ENCODE measurements around the gene SYCP2L.

The SYCP2L gene

DNA sequence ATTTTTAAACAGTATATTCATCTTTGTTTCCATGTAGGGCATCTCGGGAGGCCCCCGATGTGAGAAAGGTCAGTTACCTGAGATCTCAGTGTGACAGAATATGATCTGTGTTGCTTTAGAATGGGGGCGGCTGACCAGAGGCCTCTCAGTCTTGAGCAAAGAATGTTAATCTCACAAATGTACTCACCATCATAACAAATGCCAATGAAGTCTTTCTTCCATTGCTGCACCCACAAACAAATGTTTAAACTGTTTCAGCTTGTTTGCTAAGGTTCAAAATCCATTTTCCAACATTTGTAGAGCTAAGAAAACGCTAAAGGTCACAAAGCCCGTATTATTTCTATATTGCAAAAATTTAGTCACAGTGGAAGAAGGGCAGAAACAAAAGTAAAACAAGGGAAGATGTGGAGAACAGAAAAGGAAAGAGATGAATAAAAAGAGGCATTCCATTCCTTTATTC, 125.5 kb downstream of the SYCP2L start:
- no peak for DNase-seq

DNA sequence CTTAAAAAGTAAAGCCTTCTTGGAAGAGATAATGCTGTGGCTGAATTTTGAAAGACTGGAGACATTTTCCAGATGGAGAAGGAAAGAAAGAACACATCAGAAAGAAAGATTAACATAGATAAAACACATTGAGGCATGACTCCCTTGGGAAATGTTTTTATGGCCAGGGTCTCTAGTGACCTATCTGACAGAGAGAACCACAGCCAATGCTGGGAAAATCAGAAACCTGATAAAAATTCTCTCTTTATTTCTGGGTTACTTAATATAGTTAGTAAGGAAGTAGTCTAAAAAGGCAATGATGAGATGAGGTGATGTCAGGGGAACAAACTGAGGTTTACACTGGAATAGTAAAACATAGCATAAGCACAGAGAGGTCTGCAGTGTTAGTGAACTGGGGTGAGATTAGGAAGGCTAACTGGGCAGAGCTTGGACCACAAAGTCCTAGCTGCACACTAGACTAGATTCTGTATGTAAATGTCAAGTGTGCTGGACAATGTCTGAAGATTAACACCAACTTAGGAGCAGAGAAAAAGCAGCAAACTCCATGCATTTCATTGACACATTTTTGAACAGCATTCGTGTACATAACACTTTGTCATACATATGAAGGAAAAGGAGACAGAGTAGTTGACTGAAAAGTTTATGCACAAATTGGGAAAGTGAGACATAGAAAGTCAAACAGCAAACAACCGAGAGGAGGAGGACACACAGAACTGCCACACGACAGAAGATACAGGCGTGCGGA, 126.3 kb downstream of the SYCP2L start:
- DNase-seq = no peak

DNA sequence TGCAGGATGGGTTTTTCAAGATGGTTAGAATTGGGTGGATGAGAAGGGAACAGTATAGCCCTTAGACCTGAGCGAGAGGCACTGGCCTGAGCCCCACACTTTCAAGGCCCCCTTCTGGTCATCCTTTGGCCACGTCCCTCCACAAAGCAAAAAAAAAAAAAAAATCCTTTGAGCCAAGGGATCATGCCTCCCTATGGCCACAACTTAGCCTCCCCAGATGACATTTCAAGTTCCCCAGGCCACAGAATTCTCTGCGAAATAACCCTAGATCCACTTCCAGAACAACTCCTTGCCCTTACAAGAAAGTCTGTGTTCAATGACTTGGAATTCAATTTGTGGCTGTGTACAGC, 126.8 kb downstream of the SYCP2L start:
- no peak for DNase-seq

DNA sequence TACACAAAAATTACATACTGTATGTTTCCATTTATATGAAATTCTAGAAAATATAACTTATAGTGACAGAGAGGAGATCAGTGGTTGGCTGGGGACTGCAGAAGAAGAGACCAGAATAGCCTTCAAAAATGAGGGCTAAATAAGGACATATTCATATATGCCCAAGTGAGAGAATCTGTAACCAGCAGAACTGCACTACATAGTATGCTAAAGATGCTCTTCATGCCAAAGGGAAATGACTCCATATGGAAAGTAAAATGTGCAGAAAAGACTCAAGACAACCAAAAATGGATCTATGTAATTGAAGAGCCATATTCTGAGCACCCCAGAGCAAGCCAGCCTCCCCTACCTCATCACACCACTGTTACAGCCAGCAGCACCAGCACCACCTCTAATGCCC, 128.2 kb downstream of the SYCP2L start:
- no peak for DNase-seq

DNA sequence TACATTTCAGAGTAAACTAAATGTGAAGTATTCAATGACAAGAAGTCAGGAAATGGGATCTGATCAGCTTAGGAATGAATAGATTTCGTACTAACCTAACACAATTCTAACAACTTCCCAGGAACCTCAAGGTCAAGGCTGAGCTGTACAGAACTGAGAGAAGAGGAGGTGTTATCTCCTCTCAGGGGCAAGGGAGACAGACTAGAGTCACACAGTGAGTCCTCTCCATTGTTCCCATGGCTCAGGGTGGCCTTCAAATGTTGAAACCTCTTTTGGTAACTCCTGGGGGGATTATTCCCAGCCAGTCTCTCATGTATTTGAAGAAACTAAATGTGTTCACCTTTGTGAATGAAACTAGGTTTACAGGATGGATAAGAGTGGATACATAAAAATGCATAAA, 129.6 kb downstream of the SYCP2L start:
- no peak for DNase-seq

DNA sequence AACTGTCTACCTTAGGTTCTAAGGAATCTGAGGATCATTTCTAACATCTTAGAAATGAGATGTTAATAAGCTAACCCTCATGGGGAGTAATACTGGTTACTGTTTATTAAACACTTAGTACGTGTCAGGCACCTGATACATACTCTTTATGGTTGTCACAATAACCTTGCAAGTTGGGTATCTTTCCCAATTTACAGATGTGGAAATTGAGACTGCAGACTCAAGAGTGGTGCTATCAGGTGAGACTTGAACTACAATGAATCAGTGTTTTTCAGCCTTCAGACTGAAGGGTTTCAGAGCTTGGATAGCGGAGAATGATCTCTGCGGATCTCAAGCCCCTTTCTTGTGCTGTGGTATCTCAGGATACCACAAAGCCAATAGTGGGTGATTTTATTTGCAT, 130.2 kb downstream of the SYCP2L start:
- DNase-seq = no peak

DNA sequence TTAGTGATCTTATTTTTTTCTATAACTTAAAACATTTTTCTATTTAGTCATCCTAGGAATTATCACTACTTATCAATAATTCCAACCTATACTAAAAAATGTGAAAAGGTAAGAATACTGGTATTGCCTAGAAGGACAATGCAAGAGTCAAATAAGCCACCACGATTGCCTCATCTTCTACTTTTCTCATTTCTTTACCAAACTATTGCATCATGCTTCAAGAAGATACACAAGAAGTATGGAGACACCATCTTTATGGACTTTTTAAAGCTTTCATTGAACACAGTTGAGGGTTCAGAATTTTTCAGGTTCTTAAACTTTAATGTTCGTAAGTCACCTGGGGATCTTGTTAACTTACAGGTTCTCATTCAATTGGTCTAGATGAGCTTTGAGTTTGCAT, 131.4 kb downstream of the SYCP2L start:
- DNase-seq = no peak

DNA sequence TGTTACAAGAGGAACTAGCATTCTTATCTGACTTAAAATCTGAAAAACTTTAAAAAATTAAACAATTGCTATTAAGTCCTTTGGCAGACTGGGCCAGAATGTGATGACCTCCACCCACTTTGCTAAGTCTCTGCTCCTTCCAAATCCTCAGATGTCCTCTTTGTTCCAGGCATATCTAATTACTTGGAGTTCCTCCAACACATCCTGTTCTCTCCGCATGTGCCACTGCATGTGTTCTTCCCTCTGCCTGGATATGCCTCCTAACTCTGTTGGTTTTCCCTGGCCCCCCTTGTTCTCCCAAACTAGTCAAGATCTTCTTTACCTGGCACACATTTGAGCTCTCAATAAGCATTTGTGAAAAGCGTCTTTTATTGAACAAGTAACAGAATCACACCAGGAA, 134.2 kb downstream of the SYCP2L start:
- no peak for DNase-seq

DNA sequence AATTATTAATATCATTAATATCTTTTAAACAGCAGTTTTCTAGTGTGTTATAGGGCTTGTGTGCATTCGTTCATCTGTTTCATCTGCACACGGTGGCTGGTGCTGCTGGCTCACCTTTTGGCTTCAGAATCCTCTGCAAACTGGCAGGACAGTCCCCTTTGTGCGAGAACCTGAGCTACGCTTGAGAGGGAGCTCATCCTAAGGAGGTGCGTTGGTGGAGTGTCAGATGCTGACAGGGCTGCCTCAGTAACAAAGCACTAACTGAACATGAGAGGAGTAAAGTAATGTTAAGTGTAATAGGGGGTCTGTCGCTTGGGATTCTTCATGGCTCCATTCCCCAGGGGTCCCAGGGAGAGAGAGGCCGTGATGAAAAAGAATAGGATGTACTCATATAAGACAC, 134.9 kb downstream of the SYCP2L start:
- no peak for DNase-seq

DNA sequence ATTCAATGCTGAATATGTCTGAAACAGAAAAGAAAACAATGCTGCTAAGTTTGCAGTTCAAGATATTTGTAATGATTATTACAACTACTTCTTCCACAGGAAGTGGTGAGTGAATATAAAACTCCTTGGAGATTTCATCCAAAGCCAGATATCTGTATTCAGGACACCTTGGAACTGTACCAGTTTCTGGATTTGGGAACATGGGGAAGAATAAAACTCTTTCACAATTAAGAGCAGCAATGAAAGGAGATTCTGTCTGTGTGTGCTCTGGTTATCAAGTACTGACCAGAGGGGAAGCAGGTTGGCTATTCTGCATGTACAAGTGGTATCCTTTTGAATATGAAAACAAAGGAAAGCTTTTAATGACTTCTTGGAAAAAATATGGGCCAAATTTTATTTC, 136.2 kb downstream of the SYCP2L start:
- DNase-seq = no peak

All from NCI-H2081 treated with DMSO at 0.1 percent for 48 hours (cell line).